Pons (tissue), 1 donor: ENCODE data around the gene PSMD14.
"Not testable (repeated sequence)": the region's sequence is repeated elsewhere in the genome, so short reads cannot be mapped to it uniquely, and the experiment has no call there.

ENCODE experiments used
- DNase-seq: peaks from one replicate; pipeline ENCODE4 v3.0.0-alpha.2; 2016; ENCODE audit warnings: low spot score

The PSMD14 gene

DNA sequence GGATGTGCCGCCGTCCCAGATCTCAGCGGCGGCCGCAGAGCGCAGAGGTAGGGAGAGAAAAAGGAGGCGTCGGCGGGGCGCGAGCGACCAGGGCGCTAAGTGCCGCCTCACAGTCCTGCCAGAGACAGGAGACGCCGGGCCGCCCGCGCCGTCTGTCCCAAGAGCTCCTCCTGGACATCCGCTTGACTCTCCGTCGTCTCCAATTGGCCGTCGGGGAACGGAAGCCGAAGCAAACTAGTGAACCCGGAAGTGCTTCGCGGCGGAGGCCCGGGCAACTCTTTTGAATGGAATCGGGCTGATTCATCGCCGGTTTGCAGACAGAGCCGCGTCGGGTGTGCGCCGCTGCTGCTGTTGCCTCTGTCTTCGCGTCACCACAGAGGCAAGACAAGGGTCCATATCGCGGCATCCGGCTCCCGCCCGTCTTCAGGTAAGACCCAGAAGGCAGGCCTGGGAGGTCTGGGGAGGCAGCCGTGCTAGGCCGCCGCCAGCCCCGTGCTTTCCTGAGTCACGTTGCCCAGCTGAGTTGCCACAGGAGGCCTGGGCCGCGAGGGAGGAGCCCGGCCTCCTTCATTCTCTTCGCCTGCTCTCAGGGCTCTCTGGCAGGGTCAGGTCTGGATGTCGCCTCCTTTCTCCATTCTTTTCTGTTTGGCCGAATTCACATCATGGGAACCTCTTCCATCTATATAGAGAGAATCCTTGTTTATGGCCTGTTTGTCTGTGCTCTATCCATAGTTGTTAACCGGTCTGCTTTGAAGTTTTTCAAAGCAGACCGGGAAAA is at the start of gene PSMD14:
PSMD14 (plus strand) TSS at position 248 of the 778 bp plus-strand sequence. CDS start 10,401 bp downstream, outside the sequence.
- peak; percentile 92 for DNase-seq

DNA sequence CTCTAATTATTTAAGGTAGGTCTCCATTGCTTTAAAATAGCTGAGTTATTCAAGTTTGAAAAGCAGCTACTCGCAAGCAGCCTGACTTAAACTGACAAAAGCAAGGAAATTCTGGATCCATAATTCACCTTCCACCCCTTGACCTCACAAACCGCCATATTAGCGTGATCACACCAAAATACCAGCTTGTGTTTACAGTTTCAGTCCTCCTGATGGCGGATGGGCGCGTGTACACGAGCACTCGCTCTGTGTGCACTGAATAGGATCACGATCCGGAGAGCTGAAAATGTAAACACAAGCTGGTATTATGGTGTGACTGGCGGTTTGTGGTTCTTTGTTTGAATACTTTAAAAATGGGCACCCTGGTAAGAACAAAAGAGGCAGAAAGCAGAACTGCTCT is 42.4 kb upstream of the PSMD14 start:
- DNase-seq: no peak

DNA sequence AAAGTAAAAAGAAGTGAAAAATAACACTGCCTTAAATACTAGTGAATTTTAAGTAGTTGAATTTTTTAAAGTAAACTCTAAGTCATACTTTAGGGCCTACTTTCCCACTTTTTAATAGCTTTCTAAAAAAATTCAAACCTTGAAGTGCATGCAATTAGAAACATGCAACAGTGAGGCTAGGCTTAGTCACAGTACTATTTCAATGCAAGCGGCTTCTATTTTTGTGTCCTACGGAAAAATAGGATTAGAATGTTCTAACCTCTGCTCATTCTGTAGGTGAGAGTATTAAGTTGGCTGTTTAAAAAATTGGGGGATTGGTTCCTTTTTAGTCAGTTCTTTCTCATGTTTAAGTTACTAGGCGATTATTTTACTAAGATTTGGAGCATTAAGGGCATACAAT is 39.1 kb upstream of the PSMD14 start:
- no peak for DNase-seq

DNA sequence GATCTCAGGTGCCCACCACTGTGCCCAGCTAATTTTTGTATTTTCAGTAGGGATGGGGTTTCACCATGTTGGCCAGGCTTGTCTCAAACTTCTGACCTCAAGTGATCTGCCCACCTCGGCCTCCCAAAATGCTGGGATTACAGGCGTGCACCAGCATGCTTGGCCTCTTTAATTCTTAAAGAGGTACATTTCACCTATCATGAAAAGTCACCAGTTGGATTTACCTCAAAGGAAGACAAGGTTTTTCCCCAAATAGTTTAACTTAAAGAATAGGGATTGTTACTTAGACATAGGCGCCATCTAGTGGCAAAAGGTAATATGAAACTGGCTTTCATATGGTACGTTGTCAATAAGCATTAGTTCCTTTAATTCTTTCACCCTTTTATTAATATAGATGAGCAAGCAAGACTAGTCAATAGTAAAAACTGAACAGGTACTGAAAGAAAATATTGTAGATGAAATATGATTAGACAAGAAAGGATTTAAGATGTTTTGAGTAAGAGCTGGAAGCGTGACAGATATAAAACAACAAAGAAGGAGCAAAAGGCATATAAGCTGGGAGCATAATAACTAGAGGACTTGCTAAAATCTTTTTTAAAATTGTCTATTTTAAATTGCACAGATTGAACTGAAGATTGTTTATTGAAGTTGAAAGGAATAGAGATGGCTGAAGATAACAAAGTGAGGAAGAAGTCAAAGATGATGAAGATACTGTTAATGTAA is 35.0 kb upstream of the PSMD14 start:
- peak; percentile 76 for DNase-seq

DNA sequence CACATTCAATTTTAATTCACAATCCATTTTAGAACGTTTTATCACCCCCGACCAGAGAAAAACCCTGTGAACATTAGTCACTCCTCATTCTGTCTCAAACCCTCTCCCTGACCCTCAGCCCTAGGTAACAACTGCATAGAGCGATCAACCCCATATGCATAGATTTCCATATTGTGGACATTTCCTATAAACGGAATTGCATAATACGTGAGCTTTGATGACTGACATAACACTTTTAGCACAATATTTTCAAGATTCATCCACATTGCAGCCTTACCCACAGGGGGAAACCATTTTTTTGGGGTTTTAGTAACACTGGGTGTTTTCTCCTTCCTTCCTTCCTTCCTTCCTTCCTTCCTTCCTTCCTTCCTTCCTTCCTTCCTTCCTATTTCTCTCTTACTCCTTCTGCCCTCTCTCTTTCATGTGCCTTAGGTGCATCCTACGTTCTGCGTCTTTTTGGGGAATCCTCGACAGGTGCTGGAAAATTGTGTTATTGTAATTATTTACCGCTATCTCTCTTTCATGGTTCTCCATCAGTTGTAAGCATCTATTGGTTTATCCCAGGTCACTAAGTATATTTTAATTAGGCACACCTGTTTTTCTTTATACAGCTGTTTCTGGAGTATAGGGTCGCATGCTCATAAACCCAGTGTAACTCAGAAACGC is 29.5 kb upstream of the PSMD14 start:
- DNase-seq: peak; percentile 48

DNA sequence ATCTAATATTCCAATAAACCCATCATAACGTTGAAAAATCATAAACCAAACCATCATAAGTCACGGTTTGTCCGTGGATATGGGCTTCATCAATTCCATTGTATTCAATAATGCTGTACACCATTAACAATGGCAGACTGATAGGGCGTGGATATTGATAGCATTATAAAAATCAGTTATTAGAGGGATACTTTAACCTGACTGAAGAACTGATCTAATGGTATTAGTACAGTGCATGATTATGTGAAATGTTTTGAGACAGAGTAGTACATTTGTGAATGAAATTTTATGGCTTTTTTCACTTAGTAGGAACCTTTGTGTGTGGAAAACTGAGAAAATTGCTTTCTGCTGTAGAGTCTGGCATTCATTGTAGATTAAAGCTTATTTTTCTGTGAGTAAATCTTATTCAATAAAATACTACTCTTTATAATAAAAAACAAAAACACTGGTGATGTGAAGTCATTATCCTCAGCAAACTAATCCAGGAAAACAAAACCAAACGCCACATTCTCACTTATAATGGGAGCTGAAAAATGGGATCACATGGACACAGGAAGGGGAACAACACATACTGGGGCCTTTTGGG is 28.9 kb upstream of the PSMD14 start:
- not testable (repeated sequence) for DNase-seq

DNA sequence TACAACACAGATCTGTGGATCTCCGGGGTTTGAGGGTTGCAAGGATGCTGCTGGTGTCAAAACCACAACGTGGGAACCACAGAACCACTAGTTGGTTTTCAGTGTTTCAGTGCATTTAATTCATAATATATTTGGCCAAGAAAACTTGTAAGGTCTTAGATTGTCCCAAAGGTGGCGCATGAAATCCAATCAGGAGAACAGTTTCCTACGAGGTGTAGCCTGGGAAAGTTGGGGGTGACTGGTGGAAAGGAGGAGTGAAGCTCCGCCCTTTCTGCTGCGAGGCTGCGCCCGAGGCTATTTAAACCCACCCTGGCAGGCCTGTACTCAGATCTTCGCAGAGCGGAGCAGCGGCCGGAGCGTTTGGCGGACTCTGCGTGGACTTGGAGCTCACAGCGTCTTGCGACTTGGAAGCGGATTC is 27.3 kb upstream of the PSMD14 start:
- peak; percentile 9 for DNase-seq

DNA sequence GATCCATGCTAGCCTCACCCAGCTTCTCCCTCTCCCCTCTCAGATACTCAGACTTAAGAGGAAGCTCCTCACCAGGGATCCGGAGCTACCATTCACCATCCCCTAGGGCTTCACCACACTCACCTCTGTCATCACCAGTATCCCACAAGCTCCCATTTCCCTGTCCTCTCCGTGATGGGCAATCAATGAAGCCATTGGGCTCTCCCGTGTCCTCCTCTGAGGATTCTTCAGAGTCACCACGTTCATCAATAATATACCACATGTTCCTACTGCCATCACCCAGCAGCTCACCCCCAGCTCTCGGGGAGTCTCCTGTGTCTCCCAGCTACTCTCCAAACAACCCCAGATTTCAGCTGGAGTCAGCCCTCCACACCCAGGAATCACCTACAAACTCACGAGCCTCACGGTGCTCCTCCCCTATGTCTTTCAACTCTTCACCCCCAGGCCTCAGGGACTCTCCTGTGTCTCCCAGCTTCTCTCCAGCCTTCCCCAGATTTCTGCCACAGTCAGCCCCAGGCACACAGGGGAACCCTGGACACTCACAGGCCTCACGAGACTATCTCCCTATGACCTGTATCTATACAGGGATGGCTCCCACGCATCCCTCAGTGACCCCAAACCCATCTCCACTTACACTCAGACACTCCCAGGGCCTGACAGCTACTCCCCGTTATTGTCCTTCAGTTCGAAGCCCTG is 26.5 kb upstream of the PSMD14 start:
- not testable (repeated sequence) for DNase-seq

DNA sequence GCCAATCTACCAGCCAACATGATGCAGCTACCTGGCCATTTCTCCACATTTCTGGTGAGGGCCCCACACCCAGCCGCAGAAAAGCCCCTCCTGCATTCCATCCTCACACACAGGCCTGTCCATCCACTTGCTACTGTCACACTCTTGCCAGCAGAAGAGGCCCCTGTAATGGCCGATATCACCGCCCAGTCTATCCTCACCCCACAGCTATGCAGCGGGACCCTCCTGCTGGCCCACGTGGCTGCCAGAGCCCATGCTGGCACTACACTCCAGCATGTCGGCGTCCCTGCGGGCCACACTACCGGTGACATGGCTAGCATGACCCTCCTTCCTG is 25.9 kb upstream of the PSMD14 start:
- not testable (repeated sequence) for DNase-seq

DNA sequence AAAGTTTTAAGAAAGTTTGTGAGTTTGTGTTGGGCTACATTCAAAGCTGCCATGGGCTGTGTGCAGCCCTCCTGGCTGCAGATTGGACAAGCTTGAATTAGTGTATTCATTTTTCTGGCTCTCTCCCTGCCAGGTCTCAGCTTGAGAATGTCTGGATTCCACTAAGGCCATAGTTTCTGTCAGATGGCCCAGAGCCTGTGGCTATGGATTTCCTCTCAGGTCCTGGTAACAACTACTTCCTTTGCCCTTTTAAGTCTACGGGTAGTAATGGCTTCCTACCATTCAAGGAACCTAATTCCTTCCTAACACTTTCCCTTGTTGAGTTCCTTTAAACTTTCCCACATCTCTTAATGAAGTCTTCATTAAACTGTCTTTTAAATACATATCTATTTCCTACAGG is 24.3 kb upstream of the PSMD14 start:
- no peak for DNase-seq

DNA sequence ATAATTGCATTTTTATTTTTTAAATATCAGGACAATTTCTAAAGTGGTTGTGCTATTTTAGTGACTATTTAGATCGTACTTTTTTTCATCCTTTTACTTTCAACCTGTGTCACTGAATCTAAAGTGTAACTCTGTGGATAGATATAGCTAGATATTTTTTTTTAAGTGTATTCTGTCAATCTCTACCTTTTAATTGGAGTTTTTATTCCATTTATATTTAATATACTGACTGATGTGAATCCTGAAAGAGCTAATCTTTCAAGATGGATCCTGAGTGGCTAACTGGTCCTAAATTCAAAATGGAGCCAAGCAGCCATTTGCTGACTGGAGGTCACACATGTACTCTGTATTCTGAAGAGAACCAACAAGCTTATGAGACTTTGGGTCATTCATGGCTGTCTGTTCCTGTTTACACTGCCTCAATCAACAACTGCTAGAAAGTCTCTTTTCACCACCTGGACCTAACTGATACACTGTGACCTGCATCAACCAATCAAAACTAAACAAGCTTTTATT is 4.6 kb upstream of the PSMD14 start:
- no peak for DNase-seq

DNA sequence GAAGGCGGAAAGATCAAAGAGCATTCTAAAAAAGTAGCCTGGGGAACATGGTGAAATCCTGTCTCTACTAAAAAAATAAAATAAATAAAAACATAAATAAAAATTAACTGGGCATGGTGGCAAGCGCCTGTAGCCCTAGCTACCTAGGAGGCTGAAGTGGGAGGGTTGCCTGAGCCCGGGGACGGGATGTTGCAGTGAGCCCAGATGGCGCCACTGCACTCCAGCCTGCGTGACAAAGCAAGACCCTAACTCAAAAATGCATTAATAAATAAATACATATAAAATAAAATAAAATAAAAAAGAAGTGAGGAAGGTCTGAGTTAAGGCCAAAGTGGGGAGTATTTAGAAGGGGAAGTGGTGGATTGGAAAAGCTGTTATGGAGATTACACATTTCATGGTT is 1.3 kb upstream of the PSMD14 start:
- no peak for DNase-seq

DNA sequence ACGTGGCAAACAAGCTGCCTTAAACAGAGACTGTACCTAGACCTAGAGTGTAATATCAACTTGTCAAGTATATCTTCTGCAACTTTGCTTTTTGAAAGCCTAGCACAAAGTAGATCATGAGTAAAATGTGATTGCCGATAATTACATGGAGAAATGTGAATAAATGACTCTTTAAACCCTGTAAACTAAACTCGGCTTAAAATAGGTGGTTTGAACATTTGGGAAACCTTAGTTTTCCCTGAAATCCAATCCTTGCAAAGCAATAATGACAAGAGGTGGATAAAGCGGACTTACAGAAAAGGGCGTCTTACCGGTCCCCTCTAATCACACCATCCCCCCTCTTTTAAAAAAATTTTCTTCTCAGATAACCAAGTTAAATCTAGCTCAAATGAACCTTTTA is 549 bp upstream of the PSMD14 start:
- DNase-seq: no peak

DNA sequence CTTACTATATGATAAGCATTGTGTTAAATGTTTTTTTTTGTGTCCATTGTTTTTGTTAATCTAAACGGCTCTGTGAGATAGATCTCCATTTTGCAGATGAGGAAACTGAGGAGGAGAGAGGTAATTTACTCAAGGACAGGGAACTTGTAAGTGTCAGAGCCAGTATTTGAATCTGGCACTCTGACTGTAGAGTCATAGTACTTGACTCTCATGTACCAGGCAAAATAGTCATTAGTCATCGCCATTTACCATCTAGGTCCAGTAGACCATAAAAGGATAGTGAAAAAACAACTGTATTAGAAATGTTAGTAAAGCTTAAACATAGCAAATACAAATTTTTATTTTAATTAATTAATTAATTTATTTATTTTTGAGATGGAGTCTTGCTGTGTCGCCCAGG is 4.8 kb downstream of the PSMD14 start:
- no peak for DNase-seq

DNA sequence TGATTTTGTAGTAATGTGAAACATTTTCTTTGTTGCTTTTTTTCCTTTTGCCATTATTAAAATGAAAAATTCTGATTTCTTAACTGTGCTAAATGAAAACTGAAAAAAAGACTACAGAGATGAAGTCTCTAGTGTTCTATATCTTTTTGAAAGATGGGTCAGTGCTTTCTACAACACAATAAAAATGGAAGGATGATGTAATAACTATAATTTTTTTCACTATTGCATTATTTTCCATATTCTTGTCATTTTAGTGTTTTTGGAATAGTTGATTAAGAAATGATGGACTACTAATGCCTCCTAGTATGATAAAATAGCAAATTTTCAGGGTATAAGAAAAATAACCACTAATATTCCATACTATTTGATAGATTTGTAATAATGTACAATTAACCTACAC is 7.2 kb downstream of the PSMD14 start:
- no peak for DNase-seq

DNA sequence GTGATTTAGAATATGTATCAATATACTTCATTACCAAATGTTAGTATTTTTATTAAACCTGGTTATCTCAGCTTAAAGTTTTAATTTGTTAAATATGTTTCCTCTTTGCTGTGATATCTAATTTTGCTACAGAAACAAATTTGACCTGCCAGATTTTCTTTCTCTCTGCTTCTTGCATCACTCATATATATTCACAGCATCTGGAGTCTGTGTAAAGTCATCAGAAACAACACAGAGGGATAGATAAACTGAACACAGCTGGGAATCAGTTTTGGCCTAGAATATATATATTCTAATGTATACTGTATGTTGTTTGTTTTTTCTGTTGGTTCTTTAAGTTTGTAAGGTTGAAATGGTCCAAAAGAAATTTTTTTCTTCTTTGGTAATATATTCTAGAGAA is 8.5 kb downstream of the PSMD14 start:
- DNase-seq: no peak

DNA sequence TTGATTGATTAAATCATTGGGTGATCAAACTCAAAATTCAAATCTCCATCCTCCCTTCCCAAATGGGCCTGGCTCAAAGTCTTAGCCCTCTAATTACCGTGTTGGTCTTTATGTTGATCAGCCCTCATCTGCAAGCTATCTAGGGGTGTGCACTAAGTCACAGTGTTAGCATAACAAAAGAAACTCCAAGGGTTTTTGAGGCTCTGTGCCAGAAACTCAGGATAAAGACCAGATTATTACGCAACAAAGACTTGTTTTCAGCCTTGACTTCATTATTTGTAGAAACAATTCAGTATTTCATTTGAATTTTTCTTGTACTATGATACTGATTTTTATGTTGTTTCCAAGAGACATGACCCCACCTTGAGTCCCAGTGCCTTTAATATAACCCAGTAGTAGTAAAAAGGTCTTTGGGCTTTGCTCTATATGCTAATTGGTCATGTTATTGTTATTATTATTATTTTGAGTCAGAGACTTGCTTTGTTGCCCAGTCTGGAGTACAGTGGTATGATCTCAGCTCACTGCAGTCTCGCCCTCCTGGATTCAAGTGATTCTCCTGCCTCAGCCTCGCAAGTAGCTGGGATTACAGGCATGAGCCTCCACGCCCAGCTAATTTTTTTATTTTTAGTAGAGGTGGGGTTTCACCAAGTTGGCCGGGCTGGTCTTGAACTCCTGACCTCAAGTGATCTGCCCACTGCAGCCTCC is 13.9 kb downstream of the PSMD14 start:
- peak; percentile 54 for DNase-seq

DNA sequence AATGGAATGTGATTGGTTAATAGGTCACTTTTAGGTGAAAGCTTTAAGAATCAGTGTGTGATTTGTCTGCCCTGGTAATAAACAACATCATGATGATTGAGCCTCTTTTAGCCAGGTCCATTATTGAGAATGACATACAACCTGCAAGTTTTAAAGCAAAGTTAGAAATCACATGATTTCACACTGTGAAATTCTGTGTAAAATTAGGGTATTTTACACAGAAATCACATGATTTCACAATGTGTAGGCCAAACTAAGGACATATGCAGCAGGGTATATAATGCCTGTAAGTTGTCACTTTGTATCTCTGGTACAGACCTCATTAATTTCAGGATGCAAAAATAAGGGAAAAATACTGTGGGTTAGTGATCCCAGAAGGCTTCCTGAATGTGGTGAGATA is 16.7 kb downstream of the PSMD14 start:
- DNase-seq: no peak

DNA sequence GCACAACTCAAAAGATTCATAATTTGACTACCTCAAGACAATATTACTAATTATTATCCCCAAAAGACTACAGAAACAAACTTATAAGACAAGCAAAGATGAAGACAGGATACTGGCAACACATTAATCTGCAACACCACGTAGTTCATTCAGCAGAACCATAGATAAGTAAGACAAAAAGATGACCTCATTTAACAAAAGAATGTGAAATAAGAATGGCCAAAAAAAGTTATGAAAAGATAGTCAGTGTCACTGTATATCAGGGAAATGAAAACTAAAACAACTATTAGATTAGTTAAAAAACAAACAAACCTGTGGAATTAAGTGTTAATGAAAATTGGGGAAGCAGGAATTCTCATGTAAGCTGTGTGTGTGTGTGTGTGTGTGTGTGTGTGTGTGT is 19.4 kb downstream of the PSMD14 start:
- no peak for DNase-seq

DNA sequence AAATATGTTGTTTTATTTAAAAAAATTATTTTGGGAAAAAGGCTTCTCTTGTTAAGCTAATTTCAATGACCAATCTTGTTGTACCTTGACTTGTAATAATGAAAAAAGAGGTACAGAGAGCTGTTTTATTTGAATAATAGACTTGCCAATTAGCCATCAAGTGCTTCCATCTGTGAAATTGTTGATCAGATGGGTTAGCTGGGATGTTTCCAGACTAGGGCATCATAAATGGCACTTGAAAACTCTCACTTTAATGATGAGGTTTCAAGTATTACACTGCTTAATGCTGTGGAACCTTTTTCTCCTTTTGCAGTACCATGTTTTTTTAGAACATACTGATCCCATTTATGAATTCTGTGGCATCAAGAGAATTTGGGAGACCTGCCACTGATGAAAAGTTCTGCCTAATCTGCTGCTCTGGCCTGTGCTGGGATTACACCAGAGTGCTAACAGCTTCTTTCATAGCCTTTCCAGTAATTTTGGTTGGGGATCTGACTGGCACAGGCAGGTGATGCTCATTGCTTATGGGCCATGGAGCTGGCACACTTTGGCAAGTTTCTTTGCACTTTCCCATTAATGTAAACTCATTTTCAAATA is 24.2 kb downstream of the PSMD14 start:
- DNase-seq: no peak

DNA sequence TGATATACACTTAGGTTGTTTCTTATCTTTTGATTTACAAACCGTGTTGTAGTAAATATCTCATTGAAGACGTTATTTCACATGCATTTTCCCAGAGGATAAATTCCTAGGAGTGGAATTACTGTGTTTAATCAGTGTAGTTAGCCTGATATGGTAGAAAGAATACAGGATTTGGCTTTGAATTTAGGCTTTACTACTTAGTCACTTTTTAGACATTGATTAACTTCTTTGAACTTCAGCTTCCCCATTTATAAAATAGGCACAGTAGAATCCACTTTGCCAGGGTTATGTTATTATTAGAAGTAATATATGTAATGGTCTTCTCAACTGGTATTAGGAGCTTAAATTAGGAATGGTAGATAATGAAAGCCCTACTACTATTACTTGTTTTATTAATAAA is 27.4 kb downstream of the PSMD14 start:
- DNase-seq: no peak
